ENCODE measurements around the gene TTC39A.
"Not testable (repeated sequence)": the region's sequence is repeated elsewhere in the genome, so short reads cannot be mapped to it uniquely, and the experiment has no call there.

The TTC39A gene

DNA sequence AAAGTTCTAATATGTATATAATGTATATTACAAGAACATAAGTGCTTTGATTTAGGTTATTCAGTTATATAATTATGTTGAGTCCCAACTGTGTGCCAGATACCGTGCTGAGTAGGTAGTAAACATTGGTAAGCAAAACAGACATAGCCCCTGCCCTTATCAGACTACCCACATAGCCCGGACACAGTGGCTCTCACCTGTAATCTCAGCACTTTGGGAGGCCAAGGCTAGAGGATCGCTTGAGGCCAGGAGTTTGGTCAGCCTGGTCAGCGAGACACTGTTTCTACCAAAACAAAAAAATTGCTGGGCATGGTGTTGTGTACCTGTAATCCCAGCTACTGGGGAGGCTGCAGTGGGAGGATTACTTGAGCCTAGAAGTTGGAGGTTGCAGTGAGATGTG is 63.6 kb downstream of the TTC39A start:
- no peak for DNase-seq (ENCODE audit: low read depth in 3 of 3)

DNA sequence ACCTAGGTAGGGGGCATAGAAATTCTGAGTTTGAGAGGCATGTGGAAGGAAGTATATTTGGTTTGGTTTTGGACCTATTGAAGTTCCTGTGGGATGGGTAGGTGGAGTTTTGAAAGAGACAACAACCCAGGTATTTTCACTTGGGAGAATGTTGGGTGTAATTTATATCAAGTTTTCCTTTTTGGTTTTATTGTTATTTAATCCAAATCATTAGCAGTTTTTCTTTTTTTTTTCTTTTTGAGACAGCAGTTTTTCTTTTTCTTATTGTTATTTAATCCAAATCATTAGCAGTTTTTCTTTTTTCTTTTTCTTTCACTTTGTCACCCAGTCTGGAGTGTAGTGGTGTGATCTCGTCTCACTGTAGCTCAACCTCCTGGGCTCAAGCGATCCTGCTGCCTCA is 64.2 kb downstream of the TTC39A start:
- no peak for DNase-seq (ENCODE audit: low read depth in 3 of 3)

DNA sequence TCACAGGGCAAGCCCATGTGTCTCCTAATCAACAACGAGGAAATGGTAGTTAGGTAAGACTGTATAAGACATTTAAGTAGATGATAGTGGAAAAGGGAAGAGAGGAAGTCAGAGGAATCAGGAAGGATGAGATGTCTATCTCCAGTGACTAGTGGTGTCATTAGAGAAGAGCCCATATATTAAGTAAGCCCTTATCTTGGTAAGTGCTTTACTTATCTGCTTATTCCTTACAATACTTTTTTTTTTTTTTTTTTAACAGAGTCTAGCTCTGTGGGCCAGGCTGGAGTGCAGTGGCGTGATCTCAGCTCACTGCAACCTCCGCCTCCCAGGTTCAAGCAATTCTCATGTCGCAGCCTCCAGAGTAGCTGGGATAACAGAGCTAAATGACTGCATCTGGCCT is 64.7 kb downstream of the TTC39A start:
- DNase-seq (ENCODE audit: low read depth in 3 of 3), result no peak

DNA sequence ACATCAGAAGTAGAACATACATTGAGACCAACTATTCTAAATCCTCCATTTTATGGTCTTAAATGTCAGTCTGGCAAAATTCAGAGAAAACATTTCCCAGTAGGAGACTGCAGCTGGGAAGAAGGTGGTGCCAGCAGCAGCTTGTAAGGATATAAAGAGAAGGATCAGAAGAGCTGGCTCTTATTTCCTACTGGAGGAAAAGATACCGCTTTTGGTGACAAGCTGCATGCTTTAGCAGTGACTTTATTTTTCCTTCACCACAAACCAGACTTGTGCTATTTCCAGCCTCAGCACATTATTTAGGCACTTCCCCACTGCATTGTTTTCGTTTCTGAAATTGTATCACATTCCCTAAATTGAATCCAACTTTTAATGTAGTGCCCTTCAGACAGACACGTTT is 65.9 kb downstream of the TTC39A start:
- no peak for DNase-seq (ENCODE audit: low read depth in 3 of 3)

DNA sequence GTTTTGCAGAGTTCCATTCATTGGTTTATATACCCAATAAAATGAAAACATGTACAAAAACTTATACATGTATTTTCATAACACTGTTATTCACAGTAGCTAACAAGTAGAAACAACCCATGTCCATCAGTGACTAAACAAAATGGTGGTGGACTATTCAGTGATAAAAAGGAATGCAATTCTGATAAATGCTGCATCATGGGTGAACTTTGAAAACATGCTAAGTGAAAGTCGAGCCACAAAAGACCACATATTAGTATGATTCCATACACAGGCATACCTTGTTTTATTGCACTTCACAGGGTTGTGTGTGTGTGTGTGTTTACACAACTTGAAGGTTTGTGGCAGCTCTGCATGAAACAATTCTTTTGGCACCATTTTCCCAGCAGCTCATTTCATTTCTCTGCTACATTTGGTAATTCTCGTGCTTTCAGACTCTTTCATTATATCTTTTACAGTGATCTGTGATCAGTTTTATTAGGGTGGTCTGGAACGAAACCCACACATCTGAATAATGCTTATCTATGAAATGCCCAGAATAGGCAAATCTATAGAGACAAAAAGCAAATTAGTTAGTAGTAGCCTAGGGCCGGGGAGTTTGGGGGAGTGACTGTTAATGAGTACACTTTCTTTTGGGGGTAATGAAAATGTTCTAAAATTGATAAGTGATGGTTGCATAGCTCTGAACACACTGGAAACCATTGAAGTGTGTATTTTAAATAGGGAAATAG is 67.0 kb downstream of the TTC39A start:
- no peak for DNase-seq (ENCODE audit: low read depth in 3 of 3)

DNA sequence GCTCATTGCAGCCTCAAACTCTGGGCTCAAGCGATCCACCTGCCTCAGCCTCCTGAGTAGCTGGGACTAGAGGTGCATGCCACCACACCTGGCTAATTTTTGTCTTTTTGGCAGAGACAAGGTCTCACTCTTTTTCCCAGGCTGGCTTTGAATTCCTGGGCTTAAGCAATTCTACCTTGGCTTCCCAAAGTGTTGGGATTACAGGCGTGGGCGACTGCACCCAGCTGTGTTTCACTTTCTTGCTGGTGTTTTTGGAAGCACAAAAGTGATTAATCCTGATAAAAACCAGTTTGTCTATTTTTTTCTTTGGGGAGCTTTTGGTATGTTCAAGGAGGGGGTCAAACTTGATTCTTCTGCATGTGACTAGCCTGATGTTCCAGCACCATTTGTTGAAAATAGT is 75.0 kb downstream of the TTC39A start:
- no peak for DNase-seq (ENCODE audit: low read depth in 3 of 3)

DNA sequence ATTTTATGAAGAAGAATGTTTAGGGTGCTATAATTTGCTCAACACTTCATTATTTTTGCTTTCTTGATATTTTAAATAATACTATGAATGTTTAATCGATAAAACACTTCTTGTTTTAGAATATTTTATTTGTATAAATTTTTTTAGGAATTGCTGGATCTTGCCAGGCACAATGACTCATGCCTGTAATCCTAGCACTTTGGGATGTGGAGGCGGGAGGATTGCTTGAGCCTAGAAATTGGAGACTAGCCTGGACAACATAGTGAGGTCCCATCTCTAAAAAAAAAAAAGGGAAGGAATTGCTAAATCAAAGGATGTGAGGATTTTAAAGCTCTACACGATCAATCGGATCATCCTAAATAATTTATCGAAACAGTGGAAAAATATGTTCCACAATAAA is 76.7 kb downstream of the TTC39A start:
- DNase-seq (ENCODE audit: low read depth in 3 of 3), result no peak

DNA sequence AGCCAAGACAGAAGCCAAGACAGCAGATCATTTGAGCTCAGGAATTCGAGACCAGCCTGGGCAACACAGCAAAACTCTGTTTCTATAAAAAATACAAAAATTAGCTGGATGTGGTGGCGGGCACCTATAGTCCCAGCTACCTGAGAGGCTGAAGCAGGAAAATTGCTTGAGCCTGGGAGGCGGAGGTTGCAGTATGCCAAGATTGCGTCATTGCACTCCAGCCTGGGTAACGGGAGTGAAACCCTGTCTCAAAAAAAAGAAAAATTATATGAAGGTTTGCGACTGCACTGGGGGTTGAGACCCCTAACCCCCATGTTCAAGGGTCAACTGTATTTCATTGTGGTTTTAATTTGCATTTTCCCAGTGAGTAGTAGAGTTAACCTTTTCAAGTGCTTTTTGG is 78.0 kb downstream of the TTC39A start:
- DNase-seq (ENCODE audit: low read depth in 3 of 3), result no peak

DNA sequence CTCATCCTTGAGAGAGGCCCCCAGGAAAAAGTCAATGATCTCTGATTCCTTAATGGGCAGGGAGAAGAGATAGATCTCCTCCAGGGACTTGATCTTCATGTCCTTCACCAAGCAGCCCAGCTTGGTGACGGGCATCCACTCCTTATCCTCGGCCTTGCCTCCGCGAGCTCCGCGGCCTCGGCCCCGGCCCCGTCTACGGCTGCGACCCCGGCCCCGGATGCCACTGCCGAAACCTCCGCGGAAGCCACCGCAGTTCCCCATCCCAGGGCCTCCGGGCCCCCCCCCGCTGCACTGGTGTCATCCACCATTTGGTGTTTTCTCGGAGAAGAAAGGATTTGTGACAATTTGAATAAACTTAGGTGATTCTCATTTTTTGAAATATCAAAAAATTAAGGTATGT is 79.2 kb downstream of the TTC39A start:
- DNase-seq (ENCODE audit: low read depth in 3 of 3), result not testable (repeated sequence)

DNA sequence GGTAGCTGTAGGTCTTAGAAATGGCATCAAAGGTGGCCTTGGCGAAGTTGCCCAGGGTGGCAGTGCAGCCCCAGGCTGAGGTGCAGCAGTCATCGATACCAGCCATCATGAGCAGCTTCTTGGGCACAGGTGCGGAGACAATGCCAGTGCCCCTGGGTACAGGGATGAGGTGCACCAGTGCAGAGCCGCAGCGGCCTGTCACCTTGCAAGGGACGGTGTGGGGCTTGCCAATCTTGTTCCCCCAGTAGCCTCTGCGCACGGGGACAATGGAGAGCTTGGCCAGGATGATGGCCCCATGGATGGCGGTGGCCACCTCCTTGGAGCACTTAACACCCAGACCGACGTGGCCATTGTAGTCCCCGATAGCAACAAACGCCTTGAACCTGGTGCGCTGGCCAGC is 79.6 kb downstream of the TTC39A start:
- DNase-seq (ENCODE audit: low read depth in 3 of 3), result not testable (repeated sequence)

DNA sequence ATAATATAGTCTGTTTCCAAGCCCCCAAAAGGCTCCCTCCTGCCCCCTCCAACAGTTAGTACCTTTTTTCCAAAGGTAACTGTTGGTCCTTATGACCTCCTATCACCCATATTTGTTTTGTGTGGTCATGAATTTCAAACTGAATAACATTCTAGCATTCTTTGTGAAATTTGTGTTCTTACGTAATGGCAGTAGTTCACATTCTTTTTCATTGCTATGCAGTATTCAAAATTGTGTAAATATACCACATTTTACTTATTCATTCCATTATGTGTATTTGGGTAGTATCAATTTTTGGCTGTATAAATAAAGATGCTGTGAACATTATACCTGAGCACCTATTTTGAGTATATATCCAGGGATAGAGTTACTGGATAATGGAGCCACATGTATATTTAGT is 80.9 kb downstream of the TTC39A start:
- no peak for DNase-seq (ENCODE audit: low read depth in 3 of 3)

DNA sequence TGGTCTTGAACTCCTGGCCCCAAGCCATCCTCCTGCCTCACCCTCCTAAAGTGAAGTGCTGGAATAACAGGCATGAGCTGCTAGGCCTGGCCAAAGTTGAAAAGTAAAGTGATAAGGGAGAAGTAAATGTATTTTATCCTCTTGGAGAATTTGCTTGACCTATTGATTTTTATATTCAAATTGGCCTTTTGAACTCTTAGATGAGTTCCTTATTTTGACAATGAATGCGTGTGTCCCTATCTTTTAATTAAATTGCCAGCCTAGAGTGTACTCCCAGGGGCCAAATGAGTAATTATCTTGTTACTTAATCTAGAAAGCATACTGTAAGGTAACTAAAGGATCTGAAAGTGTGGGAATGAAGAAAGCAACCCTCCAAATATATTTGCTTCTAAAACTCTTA is 82.9 kb downstream of the TTC39A start:
- no peak for DNase-seq (ENCODE audit: low read depth in 3 of 3)

DNA sequence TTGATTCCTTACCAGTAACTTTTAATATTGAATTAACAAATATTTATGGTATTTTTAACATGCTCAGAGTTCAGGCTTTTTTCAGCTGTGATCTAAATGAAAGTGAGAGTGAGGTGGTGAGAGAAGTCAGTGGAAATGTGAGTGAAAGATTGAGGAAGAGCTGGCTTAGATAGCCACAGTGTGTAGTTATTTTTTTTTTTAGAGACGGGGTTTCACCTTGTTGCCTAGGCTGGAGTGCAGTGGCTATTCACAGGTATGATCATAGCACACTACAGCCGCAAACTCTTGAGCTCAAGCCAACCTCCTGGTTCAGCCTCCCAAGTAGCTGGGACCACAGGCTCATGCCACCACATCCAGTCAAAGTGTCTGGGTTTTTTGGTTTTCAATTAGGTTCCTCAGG is 83.3 kb downstream of the TTC39A start:
- no peak for DNase-seq (ENCODE audit: low read depth in 3 of 3)

DNA sequence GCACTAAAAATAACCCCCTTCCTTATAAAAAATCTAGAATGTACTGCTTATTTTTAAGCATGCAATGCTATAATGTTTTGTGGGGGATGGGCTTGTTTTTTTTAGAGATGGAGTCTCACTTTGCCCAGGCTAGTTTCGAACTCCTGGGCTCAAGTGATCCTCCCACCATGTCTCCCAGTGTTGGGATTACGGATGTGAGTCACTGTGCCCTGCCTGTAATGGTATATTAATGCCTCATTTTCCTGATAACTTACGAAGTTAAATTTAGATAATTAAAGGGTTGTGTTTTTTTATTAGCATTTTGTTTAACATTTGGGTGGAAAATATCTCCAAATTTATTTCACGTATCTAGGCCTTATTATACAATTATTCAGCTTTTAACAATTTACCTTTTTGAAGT is 87.8 kb downstream of the TTC39A start:
- DNase-seq (ENCODE audit: low read depth in 3 of 3), result no peak

DNA sequence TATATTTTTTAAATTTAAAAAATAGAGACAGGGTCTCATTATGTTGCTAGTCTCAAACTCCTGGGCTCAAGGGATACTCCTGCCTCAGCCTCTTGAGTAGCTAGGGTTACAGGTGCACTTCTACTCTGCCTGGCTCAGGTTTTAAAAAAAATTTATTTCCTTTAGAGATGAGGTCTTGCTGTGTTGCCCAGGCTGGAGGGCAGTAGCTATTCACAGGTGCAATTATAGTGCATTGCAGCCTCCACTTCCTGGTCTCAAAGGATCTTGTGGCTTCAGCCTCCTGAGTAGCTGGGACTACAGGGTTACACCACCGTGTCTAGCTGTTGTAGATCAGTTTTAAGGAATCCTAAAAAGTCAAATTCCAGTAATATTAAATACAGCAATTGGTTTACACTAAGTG is 89.2 kb downstream of the TTC39A start:
- no peak for DNase-seq (ENCODE audit: low read depth in 3 of 3)

DNA sequence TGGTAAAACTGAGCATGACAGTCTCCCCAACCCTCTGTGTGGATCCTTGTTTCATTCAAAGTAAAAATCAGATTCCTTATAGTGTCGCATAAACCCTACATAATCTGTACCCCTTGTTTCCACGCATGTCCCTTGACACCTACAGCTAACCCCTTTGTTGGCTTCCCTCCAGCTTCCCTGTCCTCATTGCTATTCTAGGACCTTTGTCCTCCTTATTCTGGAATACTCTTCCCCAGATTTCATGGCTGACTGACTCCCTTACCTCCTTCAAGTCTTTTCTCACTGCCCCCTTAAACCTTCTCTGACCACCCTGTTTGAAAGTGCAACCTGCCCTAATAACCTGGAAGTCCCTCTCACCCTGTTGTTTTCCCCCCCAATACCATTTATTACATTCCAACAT is 90.3 kb downstream of the TTC39A start:
- no peak for DNase-seq (ENCODE audit: low read depth in 3 of 3)

DNA sequence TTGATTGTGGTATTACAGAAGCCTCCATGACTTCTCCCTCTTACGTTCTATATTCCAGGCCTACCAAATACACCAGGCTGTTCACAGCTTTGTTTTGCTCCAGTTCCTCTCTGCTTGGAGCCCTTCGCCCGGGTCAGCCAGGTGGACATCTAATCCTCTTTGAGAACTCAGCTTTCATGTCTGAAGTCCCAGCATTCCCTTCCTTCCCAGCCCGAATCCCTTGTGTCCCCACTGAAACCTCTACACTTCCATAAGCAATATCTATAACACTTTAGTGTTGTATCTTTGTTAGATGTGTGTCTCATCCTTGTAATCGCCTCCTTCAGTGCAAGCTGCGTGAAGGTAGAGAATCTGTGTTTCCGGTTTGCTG is 92.3 kb downstream of the TTC39A start:
- DNase-seq (ENCODE audit: low read depth in 3 of 3), result no peak

DNA sequence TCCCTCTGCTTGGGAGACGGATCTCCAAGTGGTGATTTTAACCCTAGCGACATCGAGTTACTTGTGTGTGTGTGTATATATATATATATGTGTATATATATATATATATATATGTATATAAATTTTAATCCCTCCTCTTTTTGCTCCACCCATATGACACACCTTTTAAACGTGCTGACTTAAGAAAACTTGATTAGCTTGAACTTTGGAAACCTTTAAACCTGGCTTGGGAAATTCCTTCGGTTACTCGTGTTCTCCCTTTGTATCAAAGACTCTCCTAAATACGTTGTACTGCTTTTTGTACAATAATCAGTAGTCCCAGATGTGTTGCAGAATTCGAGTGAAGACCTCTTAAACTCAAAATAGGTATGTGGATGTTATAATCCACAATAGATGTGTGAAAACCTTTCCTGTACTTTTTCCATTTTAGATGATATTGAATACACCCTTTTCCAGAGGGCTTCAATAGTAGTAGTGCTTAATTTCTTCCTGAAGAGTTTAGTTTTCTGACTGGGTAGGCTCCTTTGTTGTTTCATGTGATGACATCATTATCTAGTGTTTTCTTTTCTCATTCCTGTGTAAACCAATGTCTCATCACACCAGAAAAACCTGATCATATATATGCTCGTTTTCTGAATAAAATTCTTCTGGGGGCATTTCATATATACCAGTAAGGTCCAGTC is 92.9 kb downstream of the TTC39A start:
- DNase-seq (ENCODE audit: low read depth in 3 of 3), result no peak

Data from stimulated activated CD4-positive, alpha-beta T cell treated with anti-CD3 and anti-CD28 coated beads, TNF-alpha, amount 100 ng/mL, for 4 hours (primary cell).